Spleen (tissue), 7 donors: Measurements from ENCODE around the gene APOL4.

Source experiments
- POLR2A ChIP-seq, 3 donors: fragments of 450-650 bp; IDR thresholded peaks; one replicate each; pipeline ENCODE4 v1.5.1; 2017; ENCODE audit warnings: antibody characterized with exemption in 3 of 3, mild to moderate bottlenecking in 1 of 3
- TF ChIP-seq, protein P1 (sequence below), 11 experiments: fragments of 200-600 bp in 7 of 11; fragments of 450-650 bp in 4 of 11; sonication (generic) in 4 of 11; IDR thresholded peaks in 8 of 11; conservative IDR thresholded peaks in 3 of 11; 1 replicate in 7 of 11; 2 replicates in 4 of 11; pipeline versions ENCODE4 v1.4.0 to v1.8.0; 2016 to 2021; ENCODE audit warnings: antibody characterized with exemption in 11 of 11, inconsistent platforms in 4 of 11, mild to moderate bottlenecking in 1 of 11
- donor health status: DM: no; HTN: no; CAD: no; lungs with moderate emphysema.
- donor health status: DM: no; HTN: no; CAD: no.
- donor health status: DM: no; HTN: no; CAD: no.

DNA sequence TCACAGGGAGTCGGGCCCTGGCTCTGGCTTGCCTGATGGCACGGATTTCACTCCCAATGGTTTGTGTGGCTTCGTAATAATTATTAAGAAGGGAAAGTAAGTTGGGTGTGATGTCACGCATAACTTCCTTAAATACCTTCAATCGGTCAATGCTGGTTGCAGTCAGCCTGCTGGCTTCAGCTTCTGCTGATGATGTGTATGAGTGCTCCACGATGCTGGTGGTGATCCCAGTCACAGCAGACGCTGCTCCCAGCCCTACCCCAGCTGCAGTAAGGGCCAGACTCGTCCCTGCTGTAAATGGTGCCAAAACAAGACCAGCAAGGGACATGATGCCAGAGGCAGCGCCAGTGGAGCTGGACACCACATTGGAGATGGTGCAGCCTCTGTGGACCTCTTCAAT lies 60.1 kb downstream of the APOL4 start:
- TF ChIP-seq, protein P1, sequence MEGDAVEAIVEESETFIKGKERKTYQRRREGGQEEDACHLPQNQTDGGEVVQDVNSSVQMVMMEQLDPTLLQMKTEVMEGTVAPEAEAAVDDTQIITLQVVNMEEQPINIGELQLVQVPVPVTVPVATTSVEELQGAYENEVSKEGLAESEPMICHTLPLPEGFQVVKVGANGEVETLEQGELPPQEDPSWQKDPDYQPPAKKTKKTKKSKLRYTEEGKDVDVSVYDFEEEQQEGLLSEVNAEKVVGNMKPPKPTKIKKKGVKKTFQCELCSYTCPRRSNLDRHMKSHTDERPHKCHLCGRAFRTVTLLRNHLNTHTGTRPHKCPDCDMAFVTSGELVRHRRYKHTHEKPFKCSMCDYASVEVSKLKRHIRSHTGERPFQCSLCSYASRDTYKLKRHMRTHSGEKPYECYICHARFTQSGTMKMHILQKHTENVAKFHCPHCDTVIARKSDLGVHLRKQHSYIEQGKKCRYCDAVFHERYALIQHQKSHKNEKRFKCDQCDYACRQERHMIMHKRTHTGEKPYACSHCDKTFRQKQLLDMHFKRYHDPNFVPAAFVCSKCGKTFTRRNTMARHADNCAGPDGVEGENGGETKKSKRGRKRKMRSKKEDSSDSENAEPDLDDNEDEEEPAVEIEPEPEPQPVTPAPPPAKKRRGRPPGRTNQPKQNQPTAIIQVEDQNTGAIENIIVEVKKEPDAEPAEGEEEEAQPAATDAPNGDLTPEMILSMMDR (IDR thresholded peaks at IDR 0.05 in 8 of 11, conservative IDR thresholded peaks at IDR 0.05 in 3 of 11), result no peak
- TF ChIP-seq POLR2A (IDR thresholded peaks at IDR 0.05), result no peak
